Measurements from ENCODE around the gene KNTC1.
"Not testable (repeated sequence)": the region's sequence is repeated elsewhere in the genome, so short reads cannot be mapped to it uniquely, and the experiment has no call there.

The KNTC1 gene

GRCh38 chr12:122495258-122495657 lies 31.8 kb upstream of the KNTC1 start:
- Histone ChIP-seq H3K27ac (ENCODE audit: low read length) (no peak overlapping the region), H3K4me3 (ENCODE audit: low read depth in 1 of 2, low read length in 2 of 2) (no peak overlapping the region), H3K9me3 (ENCODE audit: control insufficient read depth in 1 of 2, low read length in 2 of 2) (no peaks in the 10 kb centered on the region), H3K36me3 (ENCODE audit: control insufficient read depth in 1 of 2, insufficient read depth in 2 of 2, low read length in 2 of 2) (peaks cover 15 to 20% of the 10 kb centered on the region in 2 donors), H3K27me3 (ENCODE audit: low read depth, low read length) (no peaks in the 10 kb centered on the region), H3K4me1 (ENCODE audit: control insufficient read depth in 1 of 2, insufficient read depth in 2 of 2, low read length in 2 of 2) (peaks cover 0 to 17% of the 10 kb centered on the region in 2 donors)

- H3K27ac ChIP-seq (ENCODE audit: low read length), result peak overlapping the region; percentile 95
- no peaks in the 10 kb centered on the region for H3K27me3 ChIP-seq (ENCODE audit: low read depth, low read length)
- H3K4me3 ChIP-seq (ENCODE audit: low read depth in 1 of 2, low read length in 2 of 2), result peak overlapping the region; percentile 81 to 98
- H3K36me3 ChIP-seq (ENCODE audit: control insufficient read depth in 1 of 2, insufficient read depth in 2 of 2, low read length in 2 of 2), result peaks cover 15 to 28% of the 10 kb centered on the region in 2 donors
- no peaks in the 10 kb centered on the region for H3K9me3 ChIP-seq (ENCODE audit: control insufficient read depth in 1 of 2, low read length in 2 of 2)
- H3K4me1 ChIP-seq (ENCODE audit: control insufficient read depth in 1 of 2, insufficient read depth in 2 of 2, low read length in 2 of 2), result peaks cover 3 to 21% of the 10 kb centered on the region in 2 donors
Observed at GRCh38 chr12:122499991-122500684, 26.9 kb upstream of the KNTC1 start.

- Histone ChIP-seq H3K9me3 (ENCODE audit: control insufficient read depth in 1 of 2, low read length in 2 of 2) (no peaks in the 10 kb centered on the region), H3K4me3 (ENCODE audit: low read depth in 1 of 2, low read length in 2 of 2) (peak within 1 kb of the TSS; percentile 81 to 98), H3K27me3 (ENCODE audit: low read depth, low read length) (no peaks in the 10 kb centered on the region), H3K36me3 (ENCODE audit: control insufficient read depth in 1 of 2, insufficient read depth in 2 of 2, low read length in 2 of 2) (peaks cover 21 to 35% of the 10 kb centered on the region in 2 donors), H3K4me1 (ENCODE audit: control insufficient read depth in 1 of 2, insufficient read depth in 2 of 2, low read length in 2 of 2) (peaks cover 3 to 21% of the 10 kb centered on the region in 2 donors), H3K27ac (ENCODE audit: low read length) (peak within 1 kb of the TSS; percentile 95)
Observed at GRCh38 chr12:122500685-122501488, 26.2 kb upstream of the KNTC1 start, which contains the start of gene ZCCHC8. Gene ZCCHC8, minus strand, starts transcription at chr12:122500932. Its CDS starts 92 bp downstream, at chr12:122500840.

- Histone ChIP-seq H3K27me3 (ENCODE audit: low read depth, low read length) (no peaks in the 10 kb centered on the region), H3K9me3 (ENCODE audit: control insufficient read depth in 1 of 2, low read length in 2 of 2) (no peaks in the 10 kb centered on the region), H3K27ac (ENCODE audit: low read length) (peak overlapping the region; percentile 95), H3K4me1 (ENCODE audit: control insufficient read depth in 1 of 2, insufficient read depth in 2 of 2, low read length in 2 of 2) (peaks cover 3 to 21% of the 10 kb centered on the region in 2 donors), H3K36me3 (ENCODE audit: control insufficient read depth in 1 of 2, insufficient read depth in 2 of 2, low read length in 2 of 2) (peaks cover 27 to 42% of the 10 kb centered on the region in 2 donors), H3K4me3 (ENCODE audit: low read depth in 1 of 2, low read length in 2 of 2) (peak overlapping the region; percentile 81 to 98)
Observed at GRCh38 chr12:122501489-122501989, 25.5 kb upstream of the KNTC1 start.

- Histone ChIP-seq H3K9me3 (ENCODE audit: control insufficient read depth in 1 of 2, low read length in 2 of 2) (no peaks in the 10 kb centered on the region), H3K27ac (ENCODE audit: low read length) (no peak overlapping the region), H3K4me1 (ENCODE audit: control insufficient read depth in 1 of 2, insufficient read depth in 2 of 2, low read length in 2 of 2) (peaks cover 3 to 19% of the 10 kb centered on the region in 2 donors), H3K36me3 (ENCODE audit: control insufficient read depth in 1 of 2, insufficient read depth in 2 of 2, low read length in 2 of 2) (peaks cover 41 to 58% of the 10 kb centered on the region in 2 donors), H3K4me3 (ENCODE audit: low read depth in 1 of 2, low read length in 2 of 2) (no peak overlapping the region), H3K27me3 (ENCODE audit: low read depth, low read length) (no peaks in the 10 kb centered on the region)
Observed at GRCh38 chr12:122503147-122503751, 23.8 kb upstream of the KNTC1 start.

GRCh38 chr12:122503783-122504590 lies 23.1 kb upstream of the KNTC1 start:
- H3K27ac ChIP-seq (ENCODE audit: low read length), result no peak overlapping the region
- H3K36me3 ChIP-seq (ENCODE audit: control insufficient read depth in 1 of 2, insufficient read depth in 2 of 2, low read length in 2 of 2), result peaks cover 48 to 66% of the 10 kb centered on the region in 2 donors
- no peak overlapping the region for H3K4me3 ChIP-seq (ENCODE audit: low read depth in 1 of 2, low read length in 2 of 2)
- no peaks in the 10 kb centered on the region for H3K27me3 ChIP-seq (ENCODE audit: low read depth, low read length)
- peaks cover 3 to 12% of the 10 kb centered on the region in 2 donors for H3K4me1 ChIP-seq (ENCODE audit: control insufficient read depth in 1 of 2, insufficient read depth in 2 of 2, low read length in 2 of 2)
- no peaks in the 10 kb centered on the region for H3K9me3 ChIP-seq (ENCODE audit: control insufficient read depth in 1 of 2, low read length in 2 of 2)

GRCh38 chr12:122505419-122506051 lies 21.5 kb upstream of the KNTC1 start:
- peaks cover 57 to 78% of the 10 kb centered on the region in 2 donors for H3K36me3 ChIP-seq (ENCODE audit: control insufficient read depth in 1 of 2, insufficient read depth in 2 of 2, low read length in 2 of 2)
- no peaks in the 10 kb centered on the region for H3K27me3 ChIP-seq (ENCODE audit: low read depth, low read length)
- H3K9me3 ChIP-seq (ENCODE audit: control insufficient read depth in 1 of 2, low read length in 2 of 2), result no peaks in the 10 kb centered on the region
- H3K4me3 ChIP-seq (ENCODE audit: low read depth in 1 of 2, low read length in 2 of 2), result no peak overlapping the region
- H3K27ac ChIP-seq (ENCODE audit: low read length), result no peak overlapping the region
- peaks cover 3 to 5% of the 10 kb centered on the region in 2 donors for H3K4me1 ChIP-seq (ENCODE audit: control insufficient read depth in 1 of 2, insufficient read depth in 2 of 2, low read length in 2 of 2)

- peaks cover 0 to under 1% of the 10 kb centered on the region in 2 donors for H3K4me1 ChIP-seq (ENCODE audit: control insufficient read depth in 1 of 2, insufficient read depth in 2 of 2, low read length in 2 of 2)
- no peak overlapping the region for H3K27ac ChIP-seq (ENCODE audit: low read length)
- H3K4me3 ChIP-seq (ENCODE audit: low read depth in 1 of 2, low read length in 2 of 2), result no peak overlapping the region
- peaks cover 62 to 85% of the 10 kb centered on the region in 2 donors for H3K36me3 ChIP-seq (ENCODE audit: control insufficient read depth in 1 of 2, insufficient read depth in 2 of 2, low read length in 2 of 2)
- no peaks in the 10 kb centered on the region for H3K27me3 ChIP-seq (ENCODE audit: low read depth, low read length)
- no peaks in the 10 kb centered on the region for H3K9me3 ChIP-seq (ENCODE audit: control insufficient read depth in 1 of 2, low read length in 2 of 2)
Observed at GRCh38 chr12:122506393-122506938, 20.6 kb upstream of the KNTC1 start.

GRCh38 chr12:122508163-122508562 lies 18.9 kb upstream of the KNTC1 start:
- Histone ChIP-seq H3K27ac (ENCODE audit: low read length) (no peak overlapping the region), H3K4me1 (ENCODE audit: control insufficient read depth in 1 of 2, insufficient read depth in 2 of 2, low read length in 2 of 2) (no peaks in the 10 kb centered on the region), H3K9me3 (ENCODE audit: control insufficient read depth in 1 of 2, low read length in 2 of 2) (no peaks in the 10 kb centered on the region), H3K27me3 (ENCODE audit: low read depth, low read length) (no peaks in the 10 kb centered on the region), H3K4me3 (ENCODE audit: low read depth in 1 of 2, low read length in 2 of 2) (no peak overlapping the region), H3K36me3 (ENCODE audit: control insufficient read depth in 1 of 2, insufficient read depth in 2 of 2, low read length in 2 of 2) (peaks cover 68 to 95% of the 10 kb centered on the region in 2 donors)

- not testable (repeated sequence) for H3K4me3 ChIP-seq (ENCODE audit: low read depth in 1 of 2, low read length in 2 of 2); H3K4me1 ChIP-seq (ENCODE audit: control insufficient read depth in 1 of 2, insufficient read depth in 2 of 2, low read length in 2 of 2); H3K27ac ChIP-seq (ENCODE audit: low read length); H3K9me3 ChIP-seq (ENCODE audit: control insufficient read depth in 1 of 2, low read length in 2 of 2); H3K27me3 ChIP-seq (ENCODE audit: low read depth, low read length)
- H3K36me3 ChIP-seq (ENCODE audit: control insufficient read depth in 1 of 2, insufficient read depth in 2 of 2, low read length in 2 of 2), result peaks cover 76 to 92% of the 10 kb centered on the region in 2 donors
Observed at GRCh38 chr12:122513028-122513427, 14.0 kb upstream of the KNTC1 start.
